Transverse colon (tissue), 1 donor: ENCODE measurements around the gene ARL6IP1.
"Not testable (repeated sequence)": the region's sequence is repeated elsewhere in the genome, so short reads cannot be mapped to it uniquely, and the experiment has no call there.

Experiments
- EP300 ChIP-seq: sonication (generic); formaldehyde crosslinking; IDR thresholded peaks from one replicate; pipeline ENCODE4 v1.6.1; 2017; ENCODE audit warnings: antibody characterized with exemption, low read depth
- POLR2A ChIP-seq: fragments of 450-650 bp; IDR thresholded peaks from one replicate; pipeline ENCODE4 v1.6.1; 2016; ENCODE audit warnings: antibody characterized with exemption, mild to moderate bottlenecking, moderate library complexity

- not testable (repeated sequence) for TF ChIP-seq EP300, POLR2A
These were observed 29.2 kb downstream of the ARL6IP1 start for GRCh38 chr16:18772171-18772570.
